ENCODE measurements around the gene FRMD4A. TPM values are rescaled to one million over a fixed set of nuclear protein-coding genes. Genes with fewer than 3 reads are reported as not detected.

The FRMD4A gene
- total and polyA plus RNA-seq, 2 of the 4 experiments (the other 2 are of a cell fraction), result 30.3 to 68.8 TPM

DNA sequence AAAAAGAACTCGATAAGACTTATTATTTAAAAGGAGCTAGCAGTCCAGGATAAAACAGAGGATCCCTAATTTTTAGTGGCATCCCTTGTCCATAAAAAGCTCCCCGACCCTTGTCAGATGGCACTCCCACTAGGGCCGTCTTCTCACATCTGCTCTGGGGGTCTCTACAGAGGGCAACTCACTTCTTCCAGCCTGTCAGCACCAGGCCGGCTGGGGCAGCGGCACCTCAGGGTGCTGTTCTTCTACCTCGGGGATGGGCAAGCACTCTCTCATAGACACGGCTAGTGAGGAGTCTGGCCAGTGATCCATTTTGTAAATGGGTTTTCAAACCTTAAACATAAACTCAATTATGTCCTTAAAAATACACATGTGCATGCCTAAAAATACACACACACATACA is 609.2 kb downstream of the FRMD4A start:
- no TSS peak for BruUV-seq (replicated peaks)
- TF ChIP-seq NFE2L2 (IDR thresholded peaks at IDR 0.05; ENCODE audit: low read depth, low read length) (no peak), RFX5 (IDR thresholded peaks at IDR 0.05; ENCODE audit: low read depth, low read length) (no peak), CHD1 (IDR thresholded peaks at IDR 0.05; ENCODE audit: low read depth, low read length) (no peak), RCOR1 (IDR thresholded peaks at IDR 0.05; ENCODE audit: insufficient replicate concordance, low read length) (no peak), CEBPB (IDR thresholded peaks at IDR 0.05; ENCODE audit: low read depth, low read length) (no peak), POLR2A (IDR thresholded peaks at IDR 0.05; ENCODE audit: low read depth, low read length) (no peak), MAFK (IDR thresholded peaks at IDR 0.05; ENCODE audit: low read depth, low read length) (no peak), BHLHE40 (IDR thresholded peaks at IDR 0.05; ENCODE audit: low read depth, low read length) (no peak)
- TF ChIP-seq, protein P1, sequence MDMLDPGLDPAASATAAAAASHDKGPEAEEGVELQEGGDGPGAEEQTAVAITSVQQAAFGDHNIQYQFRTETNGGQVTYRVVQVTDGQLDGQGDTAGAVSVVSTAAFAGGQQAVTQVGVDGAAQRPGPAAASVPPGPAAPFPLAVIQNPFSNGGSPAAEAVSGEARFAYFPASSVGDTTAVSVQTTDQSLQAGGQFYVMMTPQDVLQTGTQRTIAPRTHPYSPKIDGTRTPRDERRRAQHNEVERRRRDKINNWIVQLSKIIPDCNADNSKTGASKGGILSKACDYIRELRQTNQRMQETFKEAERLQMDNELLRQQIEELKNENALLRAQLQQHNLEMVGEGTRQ (IDR thresholded peaks at IDR 0.05; ENCODE audit: low read depth, low read length), result no peak
- no peak overlapping the region for H3K56ac ChIP-seq (ENCODE audit: extremely low read depth, insufficient read depth, low read length)
- dilution Hi-C loops (cut with HindIII; ENCODE audit: low sequenced_read_pairs, unreplicated experiment) (no loop called here), intact Hi-C loops (cut with micrococcal nuclease) (no loop called here), in situ Hi-C loops (cut with MboI; ENCODE audit: low sequenced_read_pairs) (no loop called here)
- H3K9me3 ChIP-seq (ENCODE audit: control insufficient read depth, insufficient read depth, low read length), result no peaks in the 10 kb centered on the region
- H2AFZ ChIP-seq (replicated peaks; ENCODE audit: low read length, poor library complexity), result no peak overlapping the region
- ChIA-PET CTCF (interaction anchor here (0.7 kb wide), 1 partner anchor 917 kb away, joined by 5 read pairs; no protein-coding TSS in a partner anchor), POLR2A (ENCODE audit: unreplicated experiment) (no interaction called here)
- ATAC-seq (ENCODE audit: low read depth), result no peak
- H3K18ac ChIP-seq (ENCODE audit: low read depth, low read length), result no peak overlapping the region
- H4K91ac ChIP-seq (ENCODE audit: insufficient read depth, low read depth, low read length), result no peak overlapping the region
- WGBS, 2 experiments (ENCODE audit: extremely low coverage in 2 of 2, insufficient read length in 1 of 2), result 100% methylated on average over 2 of the region's 7 CpGs; no CpG with 5 or more reads in 1 of the 2 experiments
- no peaks in the 10 kb centered on the region for H4K20me1 ChIP-seq (ENCODE audit: insufficient read depth, low read length)
- H2AK9ac ChIP-seq (replicated peaks; ENCODE audit: low read depth, low read length, poor library complexity), result no peak overlapping the region
- no peak overlapping the region for H2BK5ac ChIP-seq (ENCODE audit: low read depth, low read length, poor library complexity, severe bottlenecking)
- H3K4me2 ChIP-seq (ENCODE audit: low read depth, low read length), result no peak overlapping the region
- H3K27ac ChIP-seq (ENCODE audit: insufficient read depth, low read length), result no peak overlapping the region
- H3K23ac ChIP-seq (ENCODE audit: low read depth, low read length), result no peak overlapping the region
- H4K8ac ChIP-seq (ENCODE audit: low read depth in 2 of 2, low read length in 2 of 2), result no peak overlapping the region
- H3K4me3 ChIP-seq (ENCODE audit: insufficient read depth, low read depth, low read length), result no peak overlapping the region
- peaks cover 1% of the 10 kb centered on the region; the same call in 1 of the 2 replicates for H3K36me3 ChIP-seq (ENCODE audit: control insufficient read depth, insufficient read depth, low read length)
- DNase-seq, result no peak
- H2AK5ac ChIP-seq (ENCODE audit: low read depth, low read length), result no peak overlapping the region
- no peak overlapping the region for H3K14ac ChIP-seq (replicated peaks; ENCODE audit: low read depth, low read length)
- H2BK20ac ChIP-seq (ENCODE audit: low read depth, low read length), result no peak overlapping the region
- H4K5ac ChIP-seq (ENCODE audit: low read depth, low read length), result no peak overlapping the region
- no peak overlapping the region for H3K9ac ChIP-seq (ENCODE audit: low read depth, low read length)
- peaks cover 22% of the 10 kb centered on the region for H3K4me1 ChIP-seq (ENCODE audit: control insufficient read depth, insufficient read depth, low read length)
- H3K9me1 ChIP-seq (ENCODE audit: insufficient read depth, low read length), result peaks cover 16% of the 10 kb centered on the region
- H2BK120ac ChIP-seq (ENCODE audit: low read depth, low read length), result no peak overlapping the region
- H2BK15ac ChIP-seq (ENCODE audit: low read depth, low read length), result no peak overlapping the region
- peaks cover 0 to 17% of the 10 kb centered on the region in 2 experiments; a peak in 2 of 4 replicates for H3K79me1 ChIP-seq (ENCODE audit: low read depth in 1 of 2, low read length in 2 of 2)
- no peak overlapping the region for H3K4ac ChIP-seq (ENCODE audit: low read depth, low read length)
- H3K27me3 ChIP-seq (ENCODE audit: control insufficient read depth, insufficient read depth, low read length), result no peaks in the 10 kb centered on the region

All from IMR-90 (cell line).